Measurements from ENCODE around the gene ATP8B2. TPM values are rescaled to one million over a fixed set of nuclear protein-coding genes. Genes with fewer than 3 reads are reported as not detected.
"Not testable (repeated sequence)": the region's sequence is repeated elsewhere in the genome, so short reads cannot be mapped to it uniquely, and the experiment has no call there.

The ATP8B2 gene
- total and polyA plus RNA-seq, 4 donors = 10.3 to 45.1 (median 32.6) TPM

DNA sequence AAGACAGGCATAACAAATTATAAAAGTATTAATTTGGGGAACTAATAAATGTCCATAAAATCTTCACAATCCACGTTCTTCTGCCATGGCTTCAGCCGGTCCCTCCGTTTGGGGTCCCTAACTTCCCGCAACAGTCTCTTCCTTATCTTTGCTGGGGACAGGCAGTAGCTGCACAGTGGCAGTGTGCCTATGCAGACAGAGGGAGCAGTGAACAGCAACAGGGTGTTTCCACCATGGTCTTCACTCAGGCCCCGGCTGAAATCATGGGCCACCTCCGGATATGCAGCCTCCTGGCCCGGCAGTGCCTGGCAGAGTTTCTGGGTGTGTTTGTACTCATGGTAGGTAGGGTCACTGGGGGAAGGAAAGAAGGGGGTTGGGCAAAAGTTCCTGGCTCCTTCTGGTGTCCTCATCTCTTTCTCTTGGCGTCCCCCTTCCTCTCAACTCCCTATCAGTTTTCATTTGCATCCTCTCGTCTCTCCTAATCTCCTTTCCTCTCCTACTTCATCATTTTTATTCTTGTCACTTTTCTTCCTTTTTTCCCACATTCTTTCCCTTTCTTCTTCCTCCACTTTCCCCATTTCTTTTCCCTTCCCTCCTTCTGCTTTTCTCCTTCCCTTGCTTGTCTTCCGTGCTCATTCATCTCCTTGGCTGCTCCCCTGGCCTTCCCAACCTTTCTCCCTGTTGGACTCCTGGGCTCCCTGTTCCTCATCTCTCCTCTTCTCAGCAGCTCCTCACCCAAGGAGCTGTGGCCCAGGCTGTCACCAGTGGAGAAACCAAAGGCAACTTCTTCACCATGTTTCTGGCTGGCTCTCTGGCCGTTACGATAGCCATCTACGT, 12.9 kb upstream of the ATP8B2 start:
- DNase-seq; H3K27me3 ChIP-seq (ENCODE audit: control insufficient read depth in 3 of 3, insufficient read depth in 3 of 3, low read length in 2 of 3); H3K9me3 ChIP-seq (ENCODE audit: control insufficient read depth in 4 of 4, insufficient read depth in 3 of 4, low read length in 3 of 4); H3K27ac ChIP-seq (ENCODE audit: low read depth in 1 of 2, low read length in 1 of 2); H3K36me3 ChIP-seq (ENCODE audit: control insufficient read depth in 4 of 4, insufficient read depth in 4 of 4, low read length in 4 of 4); H3K9ac ChIP-seq (ENCODE audit: insufficient read depth in 1 of 2, low read length in 2 of 2); ATAC-seq (ENCODE audit: insufficient read depth, low FRiP score); H3K4me3 ChIP-seq; H3K4me1 ChIP-seq (ENCODE audit: control insufficient read depth in 5 of 5, insufficient read depth in 5 of 5, low read length in 5 of 5): not testable (repeated sequence)
- 68 to 80% methylated on average over 13 of the region's 13 CpGs for WGBS, 2 donors

DNA sequence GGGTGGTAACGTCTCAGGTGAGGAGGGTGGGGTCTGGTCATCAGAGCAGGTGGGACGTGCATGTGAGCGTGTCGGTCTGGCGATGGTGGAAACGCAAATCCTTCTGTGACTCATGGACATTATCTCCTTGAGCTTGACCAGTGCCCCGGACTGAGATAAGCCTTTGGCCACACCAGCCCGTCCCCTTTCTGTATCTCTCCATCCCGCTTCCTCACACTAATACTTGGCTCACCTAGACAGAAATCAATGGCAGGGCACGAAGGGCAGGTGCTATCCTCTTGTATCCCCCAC, 12.3 kb upstream of the ATP8B2 start:
- no peak for ATAC-seq (ENCODE audit: insufficient read depth, low FRiP score)

DNA sequence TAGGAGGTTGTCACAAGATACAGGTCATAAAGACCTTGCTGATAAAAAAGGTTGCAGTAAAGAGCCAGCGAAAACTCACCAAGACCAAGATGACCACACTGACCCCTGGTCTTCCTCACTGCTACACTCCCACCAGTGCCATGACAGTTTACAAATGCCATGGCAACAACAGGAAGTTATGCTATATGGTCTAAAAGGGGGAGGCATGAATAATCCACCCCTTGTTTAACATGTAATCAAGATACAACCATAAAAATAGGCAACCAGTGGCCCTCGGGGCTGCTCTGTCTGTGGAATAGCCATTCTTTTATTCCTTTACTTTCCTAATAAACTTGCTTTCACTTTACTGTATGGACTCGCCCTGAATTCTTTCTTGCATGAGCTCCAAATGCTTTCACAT, 11.1 kb upstream of the ATP8B2 start:
- ATAC-seq (ENCODE audit: insufficient read depth, low FRiP score); H3K9ac ChIP-seq (ENCODE audit: insufficient read depth in 1 of 2, low read length in 2 of 2); H3K4me3 ChIP-seq; H3K4me1 ChIP-seq (ENCODE audit: control insufficient read depth in 5 of 5, insufficient read depth in 5 of 5, low read length in 5 of 5); H3K27ac ChIP-seq (ENCODE audit: low read depth in 1 of 2, low read length in 1 of 2); H3K36me3 ChIP-seq (ENCODE audit: control insufficient read depth in 4 of 4, insufficient read depth in 4 of 4, low read length in 4 of 4); H3K27me3 ChIP-seq (ENCODE audit: control insufficient read depth in 3 of 3, insufficient read depth in 3 of 3, low read length in 2 of 3); DNase-seq; H3K9me3 ChIP-seq (ENCODE audit: control insufficient read depth in 4 of 4, insufficient read depth in 3 of 4, low read length in 3 of 4): not testable (repeated sequence)
- 82 to 89% methylated on average over 3 of the region's 3 CpGs for WGBS, 2 donors

More for the DNA sequence above, 12.3 kb upstream of the ATP8B2 start:
- H3K4me3 ChIP-seq = no peak overlapping the region
- no peaks in the 10 kb centered on the region for H3K4me1 ChIP-seq (ENCODE audit: control insufficient read depth in 5 of 5, insufficient read depth in 5 of 5, low read length in 5 of 5)
- H3K9me3 ChIP-seq (ENCODE audit: control insufficient read depth in 4 of 4, insufficient read depth in 3 of 4, low read length in 3 of 4) = peaks cover 0 to 3% (median 0%) of the 10 kb centered on the region in 4 donors
- no peaks in the 10 kb centered on the region for H3K27me3 ChIP-seq (ENCODE audit: control insufficient read depth in 3 of 3, insufficient read depth in 3 of 3, low read length in 2 of 3)
- WGBS, 2 donors = 84 to 91% methylated on average over 10 of the region's 10 CpGs
- no peak overlapping the region for H3K9ac ChIP-seq (ENCODE audit: insufficient read depth in 1 of 2, low read length in 2 of 2)
- TF ChIP-seq, protein P1, sequence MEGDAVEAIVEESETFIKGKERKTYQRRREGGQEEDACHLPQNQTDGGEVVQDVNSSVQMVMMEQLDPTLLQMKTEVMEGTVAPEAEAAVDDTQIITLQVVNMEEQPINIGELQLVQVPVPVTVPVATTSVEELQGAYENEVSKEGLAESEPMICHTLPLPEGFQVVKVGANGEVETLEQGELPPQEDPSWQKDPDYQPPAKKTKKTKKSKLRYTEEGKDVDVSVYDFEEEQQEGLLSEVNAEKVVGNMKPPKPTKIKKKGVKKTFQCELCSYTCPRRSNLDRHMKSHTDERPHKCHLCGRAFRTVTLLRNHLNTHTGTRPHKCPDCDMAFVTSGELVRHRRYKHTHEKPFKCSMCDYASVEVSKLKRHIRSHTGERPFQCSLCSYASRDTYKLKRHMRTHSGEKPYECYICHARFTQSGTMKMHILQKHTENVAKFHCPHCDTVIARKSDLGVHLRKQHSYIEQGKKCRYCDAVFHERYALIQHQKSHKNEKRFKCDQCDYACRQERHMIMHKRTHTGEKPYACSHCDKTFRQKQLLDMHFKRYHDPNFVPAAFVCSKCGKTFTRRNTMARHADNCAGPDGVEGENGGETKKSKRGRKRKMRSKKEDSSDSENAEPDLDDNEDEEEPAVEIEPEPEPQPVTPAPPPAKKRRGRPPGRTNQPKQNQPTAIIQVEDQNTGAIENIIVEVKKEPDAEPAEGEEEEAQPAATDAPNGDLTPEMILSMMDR (IDR thresholded peaks at IDR 0.05; ENCODE audit: control extremely low read depth, extremely low read depth) = no peak
- no peaks in the 10 kb centered on the region for H3K36me3 ChIP-seq (ENCODE audit: control insufficient read depth in 4 of 4, insufficient read depth in 4 of 4, low read length in 4 of 4)
- no peak for DNase-seq
- H3K27ac ChIP-seq (ENCODE audit: low read depth in 1 of 2, low read length in 1 of 2) = no peak overlapping the region

DNA sequence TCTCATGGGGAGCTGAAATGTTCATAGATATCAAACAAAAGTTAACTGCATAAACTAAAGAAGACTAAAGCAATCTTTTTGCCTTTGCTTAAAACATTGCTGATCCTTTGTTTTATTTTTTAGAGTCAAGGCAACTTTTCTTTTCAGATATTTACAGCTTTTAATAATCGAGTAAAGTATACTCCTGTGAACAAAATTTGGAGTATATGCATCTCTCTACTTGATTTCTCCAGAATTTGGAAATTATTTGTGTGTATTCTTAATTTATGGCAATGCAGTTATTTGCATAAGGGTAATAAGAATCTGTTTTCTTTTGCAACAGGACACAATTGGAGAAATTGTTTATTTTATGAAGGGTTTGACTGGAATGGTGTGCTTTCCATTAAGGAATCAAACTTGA, 8.6 kb upstream of the ATP8B2 start:
- 40 to 91% methylated on average over 1 of the region's 1 CpG for WGBS, 2 donors
- TF ChIP-seq, protein P1 (IDR thresholded peaks at IDR 0.05; ENCODE audit: control extremely low read depth, extremely low read depth) = no peak

More for the DNA sequence above, 8.6 kb upstream of the ATP8B2 start:
- Histone ChIP-seq H3K27me3 (ENCODE audit: control insufficient read depth in 3 of 3, insufficient read depth in 3 of 3, low read length in 2 of 3) (no peaks in the 10 kb centered on the region), H3K9ac (ENCODE audit: insufficient read depth in 1 of 2, low read length in 2 of 2) (no peak overlapping the region), H3K36me3 (ENCODE audit: control insufficient read depth in 4 of 4, insufficient read depth in 4 of 4, low read length in 4 of 4) (no peaks in the 10 kb centered on the region), H3K4me3 (no peak overlapping the region), H3K9me3 (ENCODE audit: control insufficient read depth in 4 of 4, insufficient read depth in 3 of 4, low read length in 3 of 4) (no peaks in the 10 kb centered on the region), H3K27ac (ENCODE audit: low read depth in 1 of 2, low read length in 1 of 2) (no peak overlapping the region), H3K4me1 (ENCODE audit: control insufficient read depth in 5 of 5, insufficient read depth in 5 of 5, low read length in 5 of 5) (no peaks in the 10 kb centered on the region)
- no peak for DNase-seq
- ATAC-seq (ENCODE audit: insufficient read depth, low FRiP score) = no peak
